PC-9 (cell line): Measurements from ENCODE around the gene WNT10A.

ENCODE experiments used
- EZH2 ChIP-seq: fragments of 200-600 bp; sonication (generic); IDR thresholded peaks from 2 replicates; pipeline ENCODE4 v1.8.0; 2017; ENCODE audit warnings: antibody characterized with exemption, low read depth
- TF ChIP-seq, protein P1 (sequence below): fragments of 200-600 bp; sonication (generic); conservative IDR thresholded peaks from 2 replicates; pipeline ENCODE4 v1.6.1; 2017; ENCODE audit warnings: mixed run types, antibody characterized with exemption, mild to moderate bottlenecking, moderate library complexity

DNA sequence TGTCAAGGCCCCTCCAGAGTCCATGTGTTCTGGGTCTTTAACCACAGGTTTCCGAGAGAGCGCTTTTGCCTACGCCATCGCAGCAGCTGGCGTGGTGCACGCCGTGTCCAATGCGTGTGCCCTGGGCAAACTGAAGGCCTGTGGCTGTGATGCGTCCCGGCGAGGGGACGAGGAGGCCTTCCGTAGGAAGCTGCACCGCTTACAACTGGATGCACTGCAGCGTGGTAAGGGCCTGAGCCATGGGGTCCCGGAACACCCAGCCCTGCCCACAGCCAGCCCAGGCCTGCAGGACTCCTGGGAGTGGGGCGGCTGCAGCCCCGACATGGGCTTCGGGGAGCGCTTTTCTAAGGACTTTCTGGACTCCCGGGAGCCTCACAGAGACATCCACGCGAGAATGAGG lies 9.3 kb downstream of the WNT10A start:
- TF ChIP-seq, protein P1, sequence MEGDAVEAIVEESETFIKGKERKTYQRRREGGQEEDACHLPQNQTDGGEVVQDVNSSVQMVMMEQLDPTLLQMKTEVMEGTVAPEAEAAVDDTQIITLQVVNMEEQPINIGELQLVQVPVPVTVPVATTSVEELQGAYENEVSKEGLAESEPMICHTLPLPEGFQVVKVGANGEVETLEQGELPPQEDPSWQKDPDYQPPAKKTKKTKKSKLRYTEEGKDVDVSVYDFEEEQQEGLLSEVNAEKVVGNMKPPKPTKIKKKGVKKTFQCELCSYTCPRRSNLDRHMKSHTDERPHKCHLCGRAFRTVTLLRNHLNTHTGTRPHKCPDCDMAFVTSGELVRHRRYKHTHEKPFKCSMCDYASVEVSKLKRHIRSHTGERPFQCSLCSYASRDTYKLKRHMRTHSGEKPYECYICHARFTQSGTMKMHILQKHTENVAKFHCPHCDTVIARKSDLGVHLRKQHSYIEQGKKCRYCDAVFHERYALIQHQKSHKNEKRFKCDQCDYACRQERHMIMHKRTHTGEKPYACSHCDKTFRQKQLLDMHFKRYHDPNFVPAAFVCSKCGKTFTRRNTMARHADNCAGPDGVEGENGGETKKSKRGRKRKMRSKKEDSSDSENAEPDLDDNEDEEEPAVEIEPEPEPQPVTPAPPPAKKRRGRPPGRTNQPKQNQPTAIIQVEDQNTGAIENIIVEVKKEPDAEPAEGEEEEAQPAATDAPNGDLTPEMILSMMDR: no peak
- TF ChIP-seq EZH2: no peak
